Measurements from ENCODE around the gene FUT4. TPM values are rescaled to one million over a fixed set of nuclear protein-coding genes. Genes with fewer than 3 reads are reported as not detected.
A peak's percentile ranks its signal among the peaks of the same experiment; 100 is the strongest.

FUT4 gene, protein sequence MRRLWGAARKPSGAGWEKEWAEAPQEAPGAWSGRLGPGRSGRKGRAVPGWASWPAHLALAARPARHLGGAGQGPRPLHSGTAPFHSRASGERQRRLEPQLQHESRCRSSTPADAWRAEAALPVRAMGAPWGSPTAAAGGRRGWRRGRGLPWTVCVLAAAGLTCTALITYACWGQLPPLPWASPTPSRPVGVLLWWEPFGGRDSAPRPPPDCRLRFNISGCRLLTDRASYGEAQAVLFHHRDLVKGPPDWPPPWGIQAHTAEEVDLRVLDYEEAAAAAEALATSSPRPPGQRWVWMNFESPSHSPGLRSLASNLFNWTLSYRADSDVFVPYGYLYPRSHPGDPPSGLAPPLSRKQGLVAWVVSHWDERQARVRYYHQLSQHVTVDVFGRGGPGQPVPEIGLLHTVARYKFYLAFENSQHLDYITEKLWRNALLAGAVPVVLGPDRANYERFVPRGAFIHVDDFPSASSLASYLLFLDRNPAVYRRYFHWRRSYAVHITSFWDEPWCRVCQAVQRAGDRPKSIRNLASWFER
- total RNA-seq (2014; rRNA removed; shearing (Covaris generic)) (4.2 and 7.9 TPM in 2 replicates), polyA plus RNA-seq (2016; fragmentation: Nextera tagmentation; extraction: Ambion mirVana) (2.0 and 2.3 TPM in 2 replicates)

DNA sequence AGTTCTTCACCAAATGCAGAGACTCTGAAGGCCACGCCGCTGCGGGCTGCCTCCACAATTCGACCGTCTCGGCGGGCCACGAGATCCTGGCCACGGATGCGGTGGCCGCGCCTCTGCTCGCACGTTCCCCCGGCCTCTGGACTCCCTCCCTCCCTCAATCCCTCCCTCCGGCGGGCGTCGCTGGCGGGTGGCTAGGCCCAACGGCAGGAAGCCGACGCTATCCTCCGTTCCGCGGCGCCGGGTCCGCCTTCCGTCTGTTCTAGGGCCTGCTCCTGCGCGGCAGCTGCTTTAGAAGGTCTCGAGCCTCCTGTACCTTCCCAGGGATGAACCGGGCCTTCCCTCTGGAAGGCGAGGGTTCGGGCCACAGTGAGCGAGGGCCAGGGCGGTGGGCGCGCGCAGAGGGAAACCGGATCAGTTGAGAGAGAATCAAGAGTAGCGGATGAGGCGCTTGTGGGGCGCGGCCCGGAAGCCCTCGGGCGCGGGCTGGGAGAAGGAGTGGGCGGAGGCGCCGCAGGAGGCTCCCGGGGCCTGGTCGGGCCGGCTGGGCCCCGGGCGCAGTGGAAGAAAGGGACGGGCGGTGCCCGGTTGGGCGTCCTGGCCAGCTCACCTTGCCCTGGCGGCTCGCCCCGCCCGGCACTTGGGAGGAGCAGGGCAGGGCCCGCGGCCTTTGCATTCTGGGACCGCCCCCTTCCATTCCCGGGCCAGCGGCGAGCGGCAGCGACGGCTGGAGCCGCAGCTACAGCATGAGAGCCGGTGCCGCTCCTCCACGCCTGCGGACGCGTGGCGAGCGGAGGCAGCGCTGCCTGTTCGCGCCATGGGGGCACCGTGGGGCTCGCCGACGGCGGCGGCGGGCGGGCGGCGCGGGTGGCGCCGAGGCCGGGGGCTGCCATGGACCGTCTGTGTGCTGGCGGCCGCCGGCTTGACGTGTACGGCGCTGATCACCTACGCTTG, at the start of gene FUT4:
TSS of gene FUT4 (plus strand) at position 227 of the 951 bp plus-strand sequence. CDS start at position 440, 213 bp downstream.
- in situ Hi-C loops (cut with MboI), result no loop called here
- Histone ChIP-seq H2AFZ (peak within 1 kb of the TSS; percentile 85), H3K36me3 (ENCODE audit: low read depth) (no peaks in the 10 kb centered on the region), H3K4me2 (ENCODE audit: unreplicated experiment) (peak within 1 kb of the TSS; percentile 94), H3K79me2 (ENCODE audit: insufficient read depth) (peaks cover 45% of the 10 kb centered on the region), H3K9me3 (ENCODE audit: low read depth) (no peaks in the 10 kb centered on the region), H3F3A (ENCODE audit: insufficient read depth) (peaks cover 12% of the 10 kb centered on the region), H3K27ac (peak within 1 kb of the TSS; percentile 93), H3K9ac (peak within 1 kb of the TSS; percentile 93), H3K4me1 (ENCODE audit: insufficient read depth) (peaks cover 23% of the 10 kb centered on the region), H3K4me3 (peak within 1 kb of the TSS; percentile 74), H3K27me3 (replicated peaks; ENCODE audit: insufficient read depth) (no peaks in the 10 kb centered on the region), H4K20me1 (ENCODE audit: insufficient read depth) (no peaks in the 10 kb centered on the region; the same call in 1 of the 2 replicates), H3K9me2 (ENCODE audit: insufficient read depth) (no peaks in the 10 kb centered on the region)
- TF ChIP-seq EZH2 (IDR thresholded peaks at IDR 0.05; ENCODE audit: insufficient read depth, poor library complexity, severe bottlenecking) (no peak), EZH2phosphoT487 (IDR thresholded peaks at IDR 0.05; ENCODE audit: insufficient read depth, low read depth) (no peak)
- 1 to 3% methylated on average over 77 to 82 of the region's 109 CpGs for WGBS, 2 experiments (ENCODE audit: low coverage in 1 of 2, low lambda C conversion rate in 2 of 2, missing lambda C conversion rate in 2 of 2)
- peak; percentile 93 for DNase-seq

DNA sequence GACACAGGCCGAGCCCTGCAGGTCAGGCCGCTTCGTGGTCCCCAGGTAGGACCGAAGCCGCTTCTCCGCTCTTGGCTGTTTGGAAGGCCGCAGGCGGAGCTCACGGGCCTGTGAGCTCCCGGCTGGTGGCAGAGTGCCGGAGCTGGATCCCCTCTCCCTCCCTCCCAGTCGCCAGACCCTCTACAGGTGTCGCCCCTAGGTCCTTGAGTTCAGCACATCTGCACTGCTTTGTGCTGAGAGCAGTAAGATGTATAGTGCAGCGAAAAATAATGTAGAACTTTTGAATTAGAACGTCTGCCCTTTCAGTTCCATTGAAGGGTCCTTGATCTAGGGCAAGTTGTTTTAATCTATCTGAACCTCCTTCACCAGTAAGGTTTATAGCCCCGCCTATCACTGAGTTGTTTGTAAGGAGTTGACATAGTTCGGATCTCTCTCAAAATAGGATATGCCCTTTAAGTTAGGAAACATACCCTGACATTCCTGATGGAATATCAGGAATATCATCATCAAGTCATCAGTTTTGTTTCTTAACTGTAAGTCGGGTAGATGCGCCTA, 49.5 kb upstream of the FUT4 start:
- Histone ChIP-seq H3K9me2 (ENCODE audit: insufficient read depth) (no peaks in the 10 kb centered on the region), H4K20me1 (ENCODE audit: insufficient read depth) (no peaks in the 10 kb centered on the region), H3K4me1 (ENCODE audit: insufficient read depth) (peaks cover 24% of the 10 kb centered on the region), H3K27me3 (replicated peaks; ENCODE audit: insufficient read depth) (no peaks in the 10 kb centered on the region), H3K4me3 (peak overlapping the region; percentile 86), H3K27ac (peak overlapping the region; percentile 39; the same call in 1 of the 2 replicates), H3K79me2 (ENCODE audit: insufficient read depth) (peaks cover 44% of the 10 kb centered on the region), H3F3A (ENCODE audit: insufficient read depth) (no peaks in the 10 kb centered on the region), H3K36me3 (ENCODE audit: low read depth) (peaks cover 19% of the 10 kb centered on the region; the same call in 1 of the 2 replicates), H2AFZ (peak overlapping the region; percentile 98), H3K9ac (peak overlapping the region; percentile 94), H3K9me3 (ENCODE audit: low read depth) (no peaks in the 10 kb centered on the region), H3K4me2 (ENCODE audit: unreplicated experiment) (peak overlapping the region; percentile 91)
- peak; percentile 45 for DNase-seq
- in situ Hi-C loops (cut with MboI), result loop anchor here (10.0 kb wide), 1 partner anchor 599 kb away; no protein-coding TSS in a partner anchor
- TF ChIP-seq EZH2 (IDR thresholded peaks at IDR 0.05; ENCODE audit: insufficient read depth, poor library complexity, severe bottlenecking), result no peak
- TF ChIP-seq EZH2phosphoT487 (IDR thresholded peaks at IDR 0.05; ENCODE audit: insufficient read depth, low read depth), result no peak
- 1 to 2% methylated on average over 19 of the region's 19 CpGs for WGBS, 2 experiments (ENCODE audit: low coverage in 1 of 2, low lambda C conversion rate in 2 of 2, missing lambda C conversion rate in 2 of 2)

DNA sequence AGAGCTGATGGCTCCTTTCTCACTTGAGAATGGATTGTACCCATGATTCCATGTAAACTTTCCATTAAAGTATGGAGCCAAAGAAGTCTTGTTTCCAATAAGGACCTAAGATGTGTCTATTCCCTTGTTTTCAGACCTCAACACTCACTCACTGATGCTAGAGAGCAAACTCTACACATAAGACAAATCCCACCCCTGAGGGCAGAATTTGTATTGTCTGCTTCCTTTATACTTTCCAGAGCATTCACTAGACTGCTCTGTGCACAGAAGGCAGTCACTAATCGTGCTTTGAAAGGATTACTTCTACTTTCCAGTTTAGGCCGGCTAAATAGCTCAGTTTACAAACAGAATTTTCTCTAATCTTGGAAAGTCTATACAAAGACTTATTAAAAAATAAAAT, 43.5 kb upstream of the FUT4 start:
- WGBS, 2 experiments (ENCODE audit: low coverage in 1 of 2, low lambda C conversion rate in 2 of 2, missing lambda C conversion rate in 2 of 2), result 96 to 100% methylated on average over 2 of the region's 2 CpGs
- Histone ChIP-seq H3K9me2 (ENCODE audit: insufficient read depth) (no peaks in the 10 kb centered on the region), H3K4me3 (no peak overlapping the region), H3K27me3 (replicated peaks; ENCODE audit: insufficient read depth) (no peaks in the 10 kb centered on the region), H3K9me3 (ENCODE audit: low read depth) (no peaks in the 10 kb centered on the region), H4K20me1 (ENCODE audit: insufficient read depth) (no peaks in the 10 kb centered on the region), H3K4me1 (ENCODE audit: insufficient read depth) (0 out of 2 replicates have a peak, but pooled peaks cover 6% of the 10 kb centered on the region), H3K27ac (no peak overlapping the region), H2AFZ (no peak overlapping the region), H3K4me2 (ENCODE audit: unreplicated experiment) (no peak overlapping the region), H3K79me2 (ENCODE audit: insufficient read depth) (peaks cover 7% of the 10 kb centered on the region; the same call in 1 of the 2 replicates), H3F3A (ENCODE audit: insufficient read depth) (no peaks in the 10 kb centered on the region), H3K9ac (no peak overlapping the region), H3K36me3 (ENCODE audit: low read depth) (peaks cover 19% of the 10 kb centered on the region)
- no peak for TF ChIP-seq EZH2 (IDR thresholded peaks at IDR 0.05; ENCODE audit: insufficient read depth, poor library complexity, severe bottlenecking)
- TF ChIP-seq EZH2phosphoT487 (IDR thresholded peaks at IDR 0.05; ENCODE audit: insufficient read depth, low read depth), result no peak
- in situ Hi-C loops (cut with MboI), result loop anchor here (5.0 kb wide), 1 partner anchor 323 kb away; no protein-coding TSS in a partner anchor
- no peak for DNase-seq
